Stimulated activated CD4-positive, alpha-beta T cell treated with anti-CD3 and anti-CD28 coated beads, Interleukin-4, amount 100 ng/mL, for 24 hours (primary cell): ENCODE results near the gene ZNF284.
"Not testable (repeated sequence)": the region's sequence is repeated elsewhere in the genome, so short reads cannot be mapped to it uniquely, and the experiment has no call there.

ENCODE experiments used
- DNase-seq: peaks from one replicate; pipeline ENCODE4 v3.0.0-alpha.2; 2020

The ZNF284 gene

GRCh38 chr19:44111910-44112463, 40.0 kb downstream of the ZNF284 start:
- peak; percentile 4 for DNase-seq

- DNase-seq: no peak
These were observed 40.8 kb downstream of the ZNF284 start for GRCh38 chr19:44112802-44113137.

GRCh38 chr19:44113138-44113783, 41.3 kb downstream of the ZNF284 start, which contains the start of gene ZNF225:
ZNF225 (plus strand) TSS chr19:44113399; CDS start chr19:44115828, 2,429 bp downstream.
- peak; percentile 90 for DNase-seq

- no peak for DNase-seq
These were observed 41.9 kb downstream of the ZNF284 start for GRCh38 chr19:44113784-44114390.

GRCh38 chr19:44121162-44121561, 49.2 kb downstream of the ZNF284 start:
- not testable (repeated sequence) for DNase-seq

- DNase-seq: no peak
These were observed 60.0 kb downstream of the ZNF284 start for GRCh38 chr19:44131955-44132354.
